HEK293 (cell line): Measurements from ENCODE around the gene KRTAP12-1.

Experiments
- CTCF ChIA-PET: fragments of 350-600 bp; formaldehyde crosslinking; extraction: SDS; loops from one replicate; lab custom pipeline; 2021; ENCODE audit warnings: antibody characterized with exemption; lab: Yijun Ruan, JAX
- POLR2A ChIA-PET: fragments of 300-600 bp; formaldehyde crosslinking; extraction: SDS; loops from one replicate; lab custom pipeline; 2020; ENCODE audit warnings: antibody characterized with exemption, inconsistent platforms; lab: Yijun Ruan, JAX
- H3K27ac ChIP-seq: fragments of 200-500 bp; sonication (Bioruptor generic); 2 replicates; pipeline ENCODE4 v1.5.1; 2014; ENCODE audit warnings: low read depth, low read length, control low read depth, inconsistent platforms; ENCODE audit errors: extremely low read depth
- H3K36me3 ChIP-seq, 2 experiments: fragments of 200-500 bp in 1 of 2; sonication (Bioruptor generic) in 1 of 2; 1 replicate in 1 of 2; 2 replicates in 1 of 2; pipeline ENCODE4 v1.5.1; 2014 to 2017; ENCODE audit warnings: inconsistent platforms in 2 of 2, low read length in 2 of 2; ENCODE audit not compliant: control insufficient read depth in 2 of 2, insufficient read depth in 1 of 2
- H3K4me1 ChIP-seq: fragments of 200-500 bp; sonication (Bioruptor generic); 2 replicates; pipeline ENCODE4 v1.5.1; 2014; ENCODE audit warnings: mild to moderate bottlenecking, low read length, inconsistent platforms; ENCODE audit not compliant: control insufficient read depth, insufficient read depth
- H3K4me3 ChIP-seq: 2 replicates; pipeline ENCODE4 v1.5.1; 2011; ENCODE audit warnings: low read depth, mild to moderate bottlenecking, control low read depth, low read length, moderate library complexity
- H3K9me3 ChIP-seq: fragments of 200-500 bp; sonication (Bioruptor generic); 2 replicates; pipeline ENCODE4 v1.5.1; 2014; ENCODE audit warnings: low read depth, low read length, inconsistent platforms; ENCODE audit not compliant: control insufficient read depth, insufficient read depth
- BCL11B ChIP-seq: fragments of 450-650 bp; formaldehyde crosslinking; IDR thresholded peaks from 2 replicates; pipeline ENCODE4 v1.5.1; 2016; ENCODE audit warnings: low read depth, missing biosample characterization, missing genetic modification characterization
- BCL6B ChIP-seq: fragments of 450-650 bp; formaldehyde crosslinking; IDR thresholded peaks from 2 replicates; pipeline ENCODE4 v1.5.1; 2017; ENCODE audit warnings: missing biosample characterization, missing genetic modification characterization
- GLIS2 ChIP-seq: fragments of 450-650 bp; formaldehyde crosslinking; IDR thresholded peaks from 2 replicates; pipeline ENCODE4 v1.5.1; 2016; ENCODE audit warnings: missing biosample characterization, missing genetic modification characterization
- KLF17 ChIP-seq: fragments of 450-650 bp; formaldehyde crosslinking; IDR thresholded peaks from 2 replicates; pipeline ENCODE4 v1.5.1; 2016; ENCODE audit warnings: missing biosample characterization, missing genetic modification characterization
- YY1 ChIP-seq: fragments of 450-650 bp; formaldehyde crosslinking; IDR thresholded peaks from 2 replicates; pipeline ENCODE4 v1.5.1; 2018; ENCODE audit warnings: missing biosample characterization, missing genetic modification characterization
- ZBTB20 ChIP-seq: fragments of 450-650 bp; formaldehyde crosslinking; IDR thresholded peaks from 2 replicates; pipeline ENCODE4 v1.5.1; 2016; ENCODE audit warnings: missing biosample characterization, missing genetic modification characterization
- ZFP41 ChIP-seq: fragments of 450-650 bp; formaldehyde crosslinking; IDR thresholded peaks from 2 replicates; pipeline ENCODE4 v1.5.1; 2016; ENCODE audit warnings: missing biosample characterization, missing genetic modification characterization, borderline replicate concordance
- ZNF157 ChIP-seq: fragments of 450-650 bp; formaldehyde crosslinking; IDR thresholded peaks from 2 replicates; pipeline ENCODE4 v1.5.1; 2016; ENCODE audit warnings: missing biosample characterization, missing genetic modification characterization
- ZNF184 ChIP-seq: fragments of 450-650 bp; IDR thresholded peaks from 2 replicates; pipeline ENCODE4 v1.5.1; 2018; ENCODE audit warnings: missing biosample characterization, mild to moderate bottlenecking, missing genetic modification characterization
- ZNF211 ChIP-seq: fragments of 450-650 bp; formaldehyde crosslinking; IDR thresholded peaks from 2 replicates; pipeline ENCODE4 v1.5.1; 2016; ENCODE audit warnings: low read depth, missing biosample characterization, missing genetic modification characterization
- ZNF280D ChIP-seq: fragments of 450-650 bp; formaldehyde crosslinking; IDR thresholded peaks from 2 replicates; pipeline ENCODE4 v1.5.1; 2016; ENCODE audit warnings: missing biosample characterization, missing genetic modification characterization
- ZNF311 ChIP-seq: fragments of 450-650 bp; formaldehyde crosslinking; IDR thresholded peaks from 2 replicates; pipeline ENCODE4 v1.5.1; 2017; ENCODE audit warnings: missing biosample characterization, missing genetic modification characterization, borderline replicate concordance
- ZNF416 ChIP-seq: fragments of 450-650 bp; formaldehyde crosslinking; IDR thresholded peaks from 2 replicates; pipeline ENCODE4 v1.5.1; 2016; ENCODE audit warnings: missing biosample characterization, missing genetic modification characterization
- ZNF473 ChIP-seq: fragments of 450-650 bp; formaldehyde crosslinking; IDR thresholded peaks from 2 replicates; pipeline ENCODE4 v1.5.1; 2017; ENCODE audit warnings: missing biosample characterization, missing genetic modification characterization
- ZNF571 ChIP-seq: fragments of 450-650 bp; formaldehyde crosslinking; IDR thresholded peaks from 2 replicates; pipeline ENCODE4 v1.5.0; 2017; ENCODE audit warnings: missing biosample characterization, missing genetic modification characterization
- ZNF585B ChIP-seq: fragments of 450-650 bp; formaldehyde crosslinking; IDR thresholded peaks from 2 replicates; pipeline ENCODE4 v1.5.1; 2016; ENCODE audit warnings: missing biosample characterization, missing genetic modification characterization
- ZNF610 ChIP-seq: fragments of 450-650 bp; formaldehyde crosslinking; IDR thresholded peaks from 2 replicates; pipeline ENCODE4 v1.5.1; 2016; ENCODE audit warnings: missing biosample characterization, missing genetic modification characterization, borderline replicate concordance
- ZNF623 ChIP-seq: fragments of 450-650 bp; formaldehyde crosslinking; IDR thresholded peaks from 2 replicates; pipeline ENCODE4 v1.5.1; 2016; ENCODE audit warnings: missing biosample characterization, missing genetic modification characterization
- ZNF658 ChIP-seq: fragments of 450-650 bp; formaldehyde crosslinking; IDR thresholded peaks from 2 replicates; pipeline ENCODE4; 2016; ENCODE audit warnings: missing biosample characterization, missing genetic modification characterization
- ZNF660 ChIP-seq: fragments of 450-650 bp; IDR thresholded peaks from 2 replicates; pipeline ENCODE4 v1.5.1; 2018; ENCODE audit warnings: missing biosample characterization, mild to moderate bottlenecking, missing genetic modification characterization
- ZNF670 ChIP-seq: fragments of 450-650 bp; formaldehyde crosslinking; IDR thresholded peaks from 2 replicates; pipeline ENCODE4 v1.5.1; 2016; ENCODE audit warnings: missing biosample characterization, missing genetic modification characterization, low read depth
- ZSCAN18 ChIP-seq: fragments of 450-650 bp; formaldehyde crosslinking; IDR thresholded peaks from 2 replicates; pipeline ENCODE4 v1.5.1; 2016; ENCODE audit warnings: missing biosample characterization, missing genetic modification characterization
- ZSCAN5A ChIP-seq: fragments of 450-650 bp; formaldehyde crosslinking; IDR thresholded peaks from 2 replicates; pipeline ENCODE4 v1.5.1; 2016; ENCODE audit warnings: missing biosample characterization, missing genetic modification characterization
- ZXDB ChIP-seq: fragments of 450-650 bp; formaldehyde crosslinking; IDR thresholded peaks from 2 replicates; pipeline ENCODE4 v1.5.1; 2016; ENCODE audit warnings: missing biosample characterization, missing genetic modification characterization

The KRTAP12-1 gene

GRCh38 chr21:44657635-44658540 is 24.1 kb downstream of the KRTAP12-1 start, which contains the start of gene KRTAP12-3:
KRTAP12-3 (plus strand) TSS chr21:44657932; CDS start chr21:44657980, 48 bp downstream.
- H3K4me3 ChIP-seq, result no peak within 1 kb of the TSS
- H3K9me3 ChIP-seq, result no peaks in the 10 kb centered on the region
- ChIA-PET POLR2A (no interaction called here), CTCF (interaction anchor here (0.5 kb wide), 1 partner anchor 212 kb away, joined by 5 read pairs; no protein-coding TSS in a partner anchor)
- no peak within 1 kb of the TSS for H3K27ac ChIP-seq
- no peaks in the 10 kb centered on the region for H3K4me1 ChIP-seq
- no peaks in the 10 kb centered on the region for H3K36me3 ChIP-seq
- no peak for TF ChIP-seq ZNF670
- no peak for TF ChIP-seq ZNF184 (tag by site-specific recombination)
- TF ChIP-seq BCL11B (tag by site-specific recombination), result no peak
- TF ChIP-seq ZNF157, result no peak
- TF ChIP-seq ZNF280D (tag by site-specific recombination), result no peak
- no peak for TF ChIP-seq ZNF623 (tag by site-specific recombination)
- no peak for TF ChIP-seq ZNF610 (tag by site-specific recombination)
- TF ChIP-seq ZNF311 (tag by site-specific recombination), result no peak
- no peak for TF ChIP-seq GLIS2 (tag by site-specific recombination)
- TF ChIP-seq ZNF571, result no peak
- no peak for TF ChIP-seq BCL6B (tag by site-specific recombination)
- TF ChIP-seq, all 188 proteins: peak for 0

- Histone ChIP-seq H3K9me3 (no peaks in the 10 kb centered on the region), H3K27ac (no peak overlapping the region), H3K36me3 (no peaks in the 10 kb centered on the region), H3K4me1 (no peaks in the 10 kb centered on the region), H3K4me3 (no peak overlapping the region)
- ChIA-PET CTCF (no interaction called here), POLR2A (no interaction called here)
- TF ChIP-seq ZNF623 (tag by site-specific recombination) (no peak), ZNF585B (no peak), ZNF211 (no peak), ZSCAN5A (no peak), YY1 (tag by site-specific recombination) (no peak), ZFP41 (tag by site-specific recombination) (no peak), KLF17 (tag by site-specific recombination) (no peak), ZNF660 (no peak), ZNF658 (tag by site-specific recombination) (no peak), ZXDB (tag by site-specific recombination) (no peak), ZSCAN18 (no peak), ZNF473 (tag by site-specific recombination) (no peak), ZNF157 (no peak), ZNF416 (no peak), ZBTB20 (no peak)
These were observed 25.1 kb downstream of the KRTAP12-1 start for GRCh38 chr21:44656868-44657267.
